T follicular helper cell (primary cell): ENCODE results near the gene DDX4.
"Not testable (repeated sequence)": the region's sequence is repeated elsewhere in the genome, so short reads cannot be mapped to it uniquely, and the experiment has no call there.

ENCODE experiments used
- DNase-seq: peaks from one replicate; pipeline ENCODE4 v3.0.0-alpha.2; 2020; ENCODE audit warnings: low read depth

DDX4 gene

GRCh38 chr5:55724281-55724680, 13.6 kb upstream of the DDX4 start:
- DNase-seq = no peak

DNA sequence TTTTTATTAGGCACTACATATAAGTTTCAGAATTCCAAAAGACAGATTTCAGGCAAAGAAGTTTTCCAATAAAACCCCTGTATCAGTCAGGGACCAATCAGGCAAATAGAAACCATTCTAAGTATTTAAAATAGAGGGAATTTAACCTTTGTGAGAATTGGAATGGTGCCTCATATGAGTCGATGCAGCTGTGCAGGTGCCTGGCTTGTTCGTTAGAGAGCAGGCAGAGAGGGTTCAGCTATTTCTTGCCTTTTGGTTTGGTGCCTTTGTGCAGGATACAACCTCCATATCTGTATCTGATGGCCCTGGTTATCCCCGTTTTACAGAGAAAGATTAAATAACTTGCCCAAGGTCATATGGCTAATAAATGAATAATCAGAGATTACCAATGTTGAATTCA, 6.0 kb upstream of the DDX4 start:
- DNase-seq = no peak

DNA sequence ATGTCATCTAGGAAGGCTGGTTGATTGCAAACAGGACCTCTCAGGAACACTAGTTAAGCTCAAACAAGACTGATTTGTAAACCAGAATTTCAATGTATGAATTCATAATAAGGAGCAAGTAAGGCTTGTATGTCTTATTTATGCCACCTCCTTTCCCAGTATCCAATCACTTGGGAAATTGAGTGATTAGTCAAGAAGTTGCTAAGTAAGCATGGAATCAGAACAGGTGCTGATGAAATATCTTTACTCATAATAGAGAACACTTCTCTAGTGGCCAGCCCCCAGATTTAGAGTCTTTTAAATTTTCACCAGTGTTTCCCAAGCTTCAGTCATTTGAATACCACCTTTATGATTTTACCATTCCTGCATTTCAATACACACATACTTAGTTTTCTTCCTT, 5.3 kb upstream of the DDX4 start:
- DNase-seq = no peak

DNA sequence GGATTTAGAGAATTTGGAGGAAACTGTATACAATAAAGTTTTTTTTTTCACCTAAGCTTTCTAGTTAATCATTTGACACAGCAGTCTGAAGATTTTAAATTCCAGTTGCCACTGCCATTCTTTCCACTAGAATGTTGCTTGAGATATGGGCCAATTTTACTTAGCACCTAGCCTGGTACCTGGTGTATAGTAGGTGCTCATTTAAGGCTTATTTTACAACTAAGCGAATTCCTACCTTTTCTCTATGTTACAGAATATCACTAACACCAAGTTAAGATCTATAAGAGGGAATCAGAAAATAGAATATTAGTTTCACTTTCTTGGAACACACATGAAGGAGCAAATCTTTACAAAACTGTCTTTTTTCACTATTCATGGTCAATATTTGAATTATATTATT, 3.2 kb upstream of the DDX4 start:
- no peak for DNase-seq

GRCh38 chr5:55742778-55743177, 4.9 kb downstream of the DDX4 start:
- no peak for DNase-seq

- no peak for DNase-seq
Measured at GRCh38 chr5:55747778-55748318, 10.0 kb downstream of the DDX4 start.

- no peak for DNase-seq
Measured at GRCh38 chr5:55749387-55749786, 11.5 kb downstream of the DDX4 start.

DNA sequence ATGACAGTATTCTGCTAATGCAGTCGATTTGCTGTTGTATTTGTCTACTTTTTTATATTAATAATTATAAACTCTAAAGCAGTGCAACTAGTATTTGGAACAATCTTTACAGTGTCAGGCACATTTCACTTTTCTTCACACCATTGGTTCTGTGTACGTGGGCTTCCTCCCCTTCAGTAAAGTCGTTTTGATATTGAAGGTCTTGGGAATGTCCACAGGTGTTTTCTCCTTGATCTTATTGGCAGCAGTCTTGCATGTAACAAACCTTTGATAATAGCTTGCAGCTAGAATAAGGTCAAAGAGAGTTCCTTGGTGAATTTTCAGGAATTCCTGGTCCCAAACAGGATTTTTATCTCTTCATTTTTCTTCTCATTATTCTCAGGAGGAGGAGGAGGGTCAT, 12.2 kb downstream of the DDX4 start:
- DNase-seq = no peak

DNA sequence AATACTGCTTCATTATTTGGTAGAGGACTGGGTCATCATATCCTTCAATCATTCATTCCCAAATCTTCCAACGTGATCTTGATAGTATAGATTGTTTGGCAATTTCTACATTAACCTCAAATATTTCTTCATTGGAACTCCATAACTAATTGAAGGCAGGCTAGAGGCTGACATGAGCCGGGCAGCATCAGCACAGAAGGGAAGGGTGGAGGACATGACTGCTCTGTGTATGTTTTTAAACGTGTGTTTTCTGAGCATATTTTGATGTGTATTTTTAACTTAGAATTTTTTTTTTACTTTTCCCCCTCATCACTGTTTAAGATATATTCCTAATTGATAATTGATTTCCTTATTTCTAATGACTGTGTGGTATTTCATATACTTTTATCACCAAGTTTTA, 12.6 kb downstream of the DDX4 start:
- no peak for DNase-seq

DNA sequence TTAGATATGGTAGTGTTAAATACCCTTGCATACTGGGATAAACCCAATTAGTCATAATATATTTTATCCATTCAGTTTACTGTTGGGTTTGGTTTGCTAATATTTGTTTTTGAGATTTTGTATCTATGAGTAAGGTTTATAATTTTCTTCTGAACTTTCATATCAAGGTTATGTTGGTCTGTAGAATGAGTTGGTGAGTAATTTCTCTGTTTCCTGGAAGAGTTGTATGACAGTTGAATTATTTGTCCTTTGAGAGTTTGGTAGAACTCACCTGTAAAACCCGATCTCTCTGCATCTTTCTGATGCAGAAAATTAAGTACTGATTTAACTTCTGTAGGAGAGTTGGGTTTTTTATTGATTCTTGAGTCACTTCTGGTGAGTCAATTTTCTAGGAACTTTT, 20.4 kb downstream of the DDX4 start:
- DNase-seq = no peak

DNA sequence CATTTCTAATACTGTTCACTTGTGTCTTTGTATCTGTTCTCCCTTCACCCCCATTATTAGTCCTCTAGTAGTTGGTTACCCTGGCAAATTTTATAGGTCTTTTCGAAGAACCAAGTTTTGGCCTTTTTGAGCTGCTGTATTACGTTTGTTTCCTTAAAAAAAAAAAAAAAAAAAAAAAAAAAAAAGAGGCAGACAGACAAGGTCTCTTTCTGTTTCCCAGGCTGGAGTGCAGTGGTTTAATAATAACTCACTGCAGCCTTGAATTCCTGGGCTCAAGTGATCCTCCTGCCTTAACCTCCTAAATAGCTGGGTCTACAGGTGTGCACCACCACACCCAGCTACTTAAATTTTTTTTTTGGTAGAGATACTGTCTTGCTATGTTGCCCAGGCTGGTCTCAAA, 20.9 kb downstream of the DDX4 start:
- no peak for DNase-seq

- DNase-seq = not testable (repeated sequence)
Measured at GRCh38 chr5:55761721-55762120, 23.9 kb downstream of the DDX4 start.

- DNase-seq = no peak
Measured at GRCh38 chr5:55763746-55764420, 26.0 kb downstream of the DDX4 start.

DNA sequence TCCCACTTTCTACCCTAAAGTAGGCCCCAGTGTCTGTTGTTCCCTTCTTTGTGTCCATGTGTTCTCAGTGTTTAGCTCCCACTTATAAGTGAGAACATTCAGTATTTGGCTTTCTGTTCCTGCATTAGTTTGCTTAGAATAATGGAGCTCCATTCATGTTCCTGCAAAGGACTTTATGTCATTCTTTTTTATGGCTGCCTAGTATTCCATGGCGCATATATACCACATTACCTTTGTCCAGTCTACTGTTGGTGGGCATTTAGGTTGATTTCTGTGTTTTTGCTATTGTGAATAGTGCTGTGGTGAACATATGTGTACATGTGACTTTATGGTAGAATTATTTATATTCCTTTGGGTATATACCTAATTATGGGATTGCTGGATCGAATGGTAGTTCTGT, 30.4 kb downstream of the DDX4 start:
- DNase-seq = no peak

DNA sequence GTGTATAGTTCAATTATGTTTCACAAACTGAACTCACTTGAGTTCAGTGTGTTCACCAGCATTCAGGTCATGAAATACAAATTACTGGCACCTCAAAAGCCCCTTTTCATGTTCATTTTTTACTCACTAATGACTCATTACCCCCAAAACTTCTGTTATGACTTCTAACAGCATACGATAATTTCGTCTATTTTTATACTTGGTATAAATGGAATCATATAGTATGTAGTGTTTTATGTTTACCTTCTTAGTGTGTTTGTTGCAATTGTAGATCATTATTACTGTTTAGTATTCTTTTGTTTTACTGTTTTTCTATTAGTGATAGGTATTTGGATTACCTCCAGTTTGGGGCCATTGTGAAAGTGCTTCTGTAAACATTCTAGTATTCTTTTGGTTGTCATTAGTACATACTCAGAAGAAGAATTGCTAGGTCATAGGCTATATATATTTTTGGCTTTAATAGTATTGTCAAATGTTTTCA, 33.4 kb downstream of the DDX4 start:
- DNase-seq = no peak

GRCh38 chr5:55773057-55773456, 35.2 kb downstream of the DDX4 start:
- DNase-seq = no peak

- no peak for DNase-seq
Measured at GRCh38 chr5:55777332-55777731, 39.5 kb downstream of the DDX4 start.

GRCh38 chr5:55800924-55801323, 63.1 kb downstream of the DDX4 start:
- no peak for DNase-seq

DNA sequence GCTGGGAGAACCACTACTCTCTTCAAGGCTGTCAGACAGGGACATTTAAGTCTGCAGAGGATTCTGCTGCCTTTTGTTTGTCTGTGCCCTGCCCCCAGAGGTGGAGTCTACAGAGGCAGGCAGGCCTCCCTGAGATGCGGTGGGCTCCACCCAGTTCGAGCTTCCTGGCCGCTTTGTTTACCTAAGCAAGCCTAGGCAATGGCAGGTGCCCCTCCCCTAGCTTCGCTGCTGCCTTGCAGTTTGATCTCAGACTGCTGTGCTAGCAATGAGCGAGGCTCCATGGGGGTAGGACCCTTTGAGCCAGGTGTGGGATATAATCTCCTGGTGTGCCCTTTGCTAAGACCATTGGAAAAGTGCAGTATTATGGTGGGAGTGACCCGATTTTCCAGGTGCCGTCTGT, 71.0 kb downstream of the DDX4 start:
- not testable (repeated sequence) for DNase-seq

- not testable (repeated sequence) for DNase-seq
Measured at GRCh38 chr5:55815939-55816338, 78.1 kb downstream of the DDX4 start.

GRCh38 chr5:55816342-55816741, 78.5 kb downstream of the DDX4 start:
- DNase-seq = no peak

- no peak for DNase-seq
Measured at GRCh38 chr5:55817030-55817429, 79.2 kb downstream of the DDX4 start.

GRCh38 chr5:55820488-55820887, 82.6 kb downstream of the DDX4 start:
- no peak for DNase-seq
